SK-N-SH treated with all-trans-retinoic acid at 6 μM for 48 hours (cell line): ENCODE data around the gene TMEM60.

Experiments used
- ARNTL ChIP-seq: fragments of 450-650 bp; formaldehyde crosslinking; IDR thresholded peaks from 2 replicates; pipeline ENCODE4 v1.5.0; 2020; ENCODE audit warnings: low read depth, mild to moderate bottlenecking, moderate library complexity, borderline replicate concordance
- ESRRG ChIP-seq: fragments of 250-450 bp; sonication (Bioruptor Pico); IDR thresholded peaks from 2 replicates; pipeline ENCODE4 v1.6.1; 2021; ENCODE audit warnings: mild to moderate bottlenecking
- PPARA ChIP-seq: fragments of 250-450 bp; sonication (Bioruptor Pico); IDR thresholded peaks from 2 replicates; pipeline ENCODE4 v1.5.0; 2020; ENCODE audit warnings: mild to moderate bottlenecking, borderline replicate concordance
- RARB ChIP-seq: fragments of 250-450 bp; sonication (Bioruptor Pico); IDR thresholded peaks from 2 replicates; pipeline ENCODE4 v1.8.0; 2021; ENCODE audit warnings: mild to moderate bottlenecking, moderate library complexity
- SNAI2 ChIP-seq: fragments of 250-450 bp; sonication (Bioruptor Pico); IDR thresholded peaks from 2 replicates; pipeline ENCODE4 v1.5.0; 2020; ENCODE audit warnings: mild to moderate bottlenecking, moderate library complexity
- TCF4 ChIP-seq: fragments of 250-450 bp; sonication (Bioruptor Pico); IDR thresholded peaks from 2 replicates; pipeline ENCODE4 v1.8.0; 2021; ENCODE audit warnings: mild to moderate bottlenecking, moderate library complexity, borderline replicate concordance
- ZC3H10 ChIP-seq: fragments of 250-450 bp; sonication (Bioruptor Pico); IDR thresholded peaks from 2 replicates; pipeline ENCODE4 v1.5.1; 2021; ENCODE audit warnings: mild to moderate bottlenecking, moderate library complexity
- ZNF565 ChIP-seq: fragments of 450-650 bp; formaldehyde crosslinking; conservative IDR thresholded peaks from 2 replicates; pipeline ENCODE4 v1.5.0; 2020; ENCODE audit warnings: low read depth, mild to moderate bottlenecking, moderate library complexity
- TF ChIP-seq, protein P1 (sequence below): fragments of 250-450 bp; sonication (Bioruptor Pico); IDR thresholded peaks from 2 replicates; pipeline ENCODE4 v1.8.0; 2020; ENCODE audit warnings: mild to moderate bottlenecking, moderate library complexity, borderline replicate concordance
- TF ChIP-seq, protein P2 (sequence below): fragments of 250-450 bp; sonication (Bioruptor Pico); IDR thresholded peaks from 2 replicates; pipeline ENCODE4 v1.5.0; 2020; ENCODE audit warnings: mild to moderate bottlenecking, moderate library complexity
- TF ChIP-seq, protein P3 (sequence below): fragments of 250-450 bp; sonication (Bioruptor Pico); IDR thresholded peaks from 2 replicates; pipeline ENCODE4 v1.8.0; 2021; ENCODE audit warnings: low read depth, mild to moderate bottlenecking, moderate library complexity, borderline replicate concordance

DNA sequence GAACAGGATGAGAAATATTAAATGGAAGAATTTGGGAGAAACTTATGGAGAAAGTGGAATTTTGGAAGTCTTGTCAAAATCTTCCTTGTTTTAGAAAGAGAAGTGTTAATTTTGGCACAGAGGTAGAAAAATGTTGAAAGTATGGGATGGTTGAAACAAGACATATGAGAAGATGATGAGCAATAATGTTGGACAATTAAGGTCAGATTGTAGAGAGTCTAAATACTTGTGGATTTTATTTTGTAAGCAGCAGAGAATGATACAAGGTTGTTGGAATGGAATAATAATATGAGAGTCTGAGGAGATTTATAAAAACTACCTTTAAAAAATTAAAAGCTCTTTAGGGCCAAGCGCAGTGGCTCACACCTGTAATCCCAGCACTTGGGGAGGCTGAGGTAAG, 34.9 kb upstream of the TMEM60 start:
- TF ChIP-seq ESRRG: no peak
- no peak for TF ChIP-seq ZNF565 (CRISPR knock-in tag)
- TF ChIP-seq ARNTL (CRISPR knock-in tag): no peak
- no peak for TF ChIP-seq ZC3H10 (CRISPR knock-in tag)
- TF ChIP-seq, protein P1, sequence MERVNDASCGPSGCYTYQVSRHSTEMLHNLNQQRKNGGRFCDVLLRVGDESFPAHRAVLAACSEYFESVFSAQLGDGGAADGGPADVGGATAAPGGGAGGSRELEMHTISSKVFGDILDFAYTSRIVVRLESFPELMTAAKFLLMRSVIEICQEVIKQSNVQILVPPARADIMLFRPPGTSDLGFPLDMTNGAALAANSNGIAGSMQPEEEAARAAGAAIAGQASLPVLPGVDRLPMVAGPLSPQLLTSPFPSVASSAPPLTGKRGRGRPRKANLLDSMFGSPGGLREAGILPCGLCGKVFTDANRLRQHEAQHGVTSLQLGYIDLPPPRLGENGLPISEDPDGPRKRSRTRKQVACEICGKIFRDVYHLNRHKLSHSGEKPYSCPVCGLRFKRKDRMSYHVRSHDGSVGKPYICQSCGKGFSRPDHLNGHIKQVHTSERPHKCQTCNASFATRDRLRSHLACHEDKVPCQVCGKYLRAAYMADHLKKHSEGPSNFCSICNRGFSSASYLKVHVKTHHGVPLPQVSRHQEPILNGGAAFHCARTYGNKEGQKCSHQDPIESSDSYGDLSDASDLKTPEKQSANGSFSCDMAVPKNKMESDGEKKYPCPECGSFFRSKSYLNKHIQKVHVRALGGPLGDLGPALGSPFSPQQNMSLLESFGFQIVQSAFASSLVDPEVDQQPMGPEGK (CRISPR knock-in tag): no peak
- no peak for TF ChIP-seq PPARA (CRISPR knock-in tag)
- TF ChIP-seq, protein P2, sequence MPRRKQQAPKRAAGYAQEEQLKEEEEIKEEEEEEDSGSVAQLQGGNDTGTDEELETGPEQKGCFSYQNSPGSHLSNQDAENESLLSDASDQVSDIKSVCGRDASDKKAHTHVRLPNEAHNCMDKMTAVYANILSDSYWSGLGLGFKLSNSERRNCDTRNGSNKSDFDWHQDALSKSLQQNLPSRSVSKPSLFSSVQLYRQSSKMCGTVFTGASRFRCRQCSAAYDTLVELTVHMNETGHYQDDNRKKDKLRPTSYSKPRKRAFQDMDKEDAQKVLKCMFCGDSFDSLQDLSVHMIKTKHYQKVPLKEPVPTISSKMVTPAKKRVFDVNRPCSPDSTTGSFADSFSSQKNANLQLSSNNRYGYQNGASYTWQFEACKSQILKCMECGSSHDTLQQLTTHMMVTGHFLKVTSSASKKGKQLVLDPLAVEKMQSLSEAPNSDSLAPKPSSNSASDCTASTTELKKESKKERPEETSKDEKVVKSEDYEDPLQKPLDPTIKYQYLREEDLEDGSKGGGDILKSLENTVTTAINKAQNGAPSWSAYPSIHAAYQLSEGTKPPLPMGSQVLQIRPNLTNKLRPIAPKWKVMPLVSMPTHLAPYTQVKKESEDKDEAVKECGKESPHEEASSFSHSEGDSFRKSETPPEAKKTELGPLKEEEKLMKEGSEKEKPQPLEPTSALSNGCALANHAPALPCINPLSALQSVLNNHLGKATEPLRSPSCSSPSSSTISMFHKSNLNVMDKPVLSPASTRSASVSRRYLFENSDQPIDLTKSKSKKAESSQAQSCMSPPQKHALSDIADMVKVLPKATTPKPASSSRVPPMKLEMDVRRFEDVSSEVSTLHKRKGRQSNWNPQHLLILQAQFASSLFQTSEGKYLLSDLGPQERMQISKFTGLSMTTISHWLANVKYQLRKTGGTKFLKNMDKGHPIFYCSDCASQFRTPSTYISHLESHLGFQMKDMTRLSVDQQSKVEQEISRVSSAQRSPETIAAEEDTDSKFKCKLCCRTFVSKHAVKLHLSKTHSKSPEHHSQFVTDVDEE: no peak
- no peak for TF ChIP-seq RARB (CRISPR knock-in tag)
- TF ChIP-seq SNAI2 (CRISPR knock-in tag): no peak
- TF ChIP-seq, protein P3, sequence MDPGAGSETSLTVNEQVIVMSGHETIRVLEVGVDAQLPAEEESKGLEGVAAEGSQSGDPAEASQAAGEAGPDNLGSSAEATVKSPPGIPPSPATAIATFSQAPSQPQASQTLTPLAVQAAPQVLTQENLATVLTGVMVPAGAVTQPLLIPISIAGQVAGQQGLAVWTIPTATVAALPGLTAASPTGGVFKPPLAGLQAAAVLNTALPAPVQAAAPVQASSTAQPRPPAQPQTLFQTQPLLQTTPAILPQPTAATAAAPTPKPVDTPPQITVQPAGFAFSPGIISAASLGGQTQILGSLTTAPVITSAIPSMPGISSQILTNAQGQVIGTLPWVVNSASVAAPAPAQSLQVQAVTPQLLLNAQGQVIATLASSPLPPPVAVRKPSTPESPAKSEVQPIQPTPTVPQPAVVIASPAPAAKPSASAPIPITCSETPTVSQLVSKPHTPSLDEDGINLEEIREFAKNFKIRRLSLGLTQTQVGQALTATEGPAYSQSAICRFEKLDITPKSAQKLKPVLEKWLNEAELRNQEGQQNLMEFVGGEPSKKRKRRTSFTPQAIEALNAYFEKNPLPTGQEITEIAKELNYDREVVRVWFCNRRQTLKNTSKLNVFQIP (CRISPR knock-in tag): no peak
- no peak for TF ChIP-seq TCF4
